ENCODE measurements around the gene AGT. TPM values are rescaled to one million over a fixed set of nuclear protein-coding genes. Genes with fewer than 3 reads are reported as not detected.

AGT gene
- polyA plus RNA-seq, 2 of the 4 experiments (the other 2 are of a cell fraction), result 0.06 to 0.18 TPM

- Histone ChIP-seq H3K27ac (no peak overlapping the region), H3K4me3 (no peak overlapping the region), H3K4me2 (no peak overlapping the region), H3K9me3 (no peaks in the 10 kb centered on the region), H3K4me1 (peaks cover 10% of the 10 kb centered on the region)
- FAIRE-seq (no peak), DNase-seq (ENCODE audit: low read depth in 1 of 2, low spot score in 1 of 2) (no peak), ATAC-seq (no peak)
- CTCF ChIA-PET, result no interaction called here
- 82% methylated on average over 1 of the region's 1 CpG for WGBS (ENCODE audit: missing lambda C conversion rate)
- POLR2A ChIA-PET, result no interaction called here
- no peak for TF ChIP-seq REST (IDR thresholded peaks at IDR 0.05)
- TF ChIP-seq CHD2 (IDR thresholded peaks at IDR 0.05; ENCODE audit: low read length, partially characterized antibody), result no peak
- no peak for TF ChIP-seq ELK1 (IDR thresholded peaks at IDR 0.05; ENCODE audit: low read depth, low read length)
- TF ChIP-seq JUN (IDR thresholded peaks at IDR 0.05), result no peak
- no peak for TF ChIP-seq JUNB (IDR thresholded peaks at IDR 0.05)
- no peak for TF ChIP-seq PHF8 (IDR thresholded peaks at IDR 0.05; ENCODE audit: borderline replicate concordance, low read depth)
Observed at GRCh38 chr1:230677200-230677599, 36.7 kb downstream of the AGT start.

GRCh38 chr1:230674581-230674980 lies 39.3 kb downstream of the AGT start:
- Histone ChIP-seq H3K27ac (no peak overlapping the region), H3K9me3 (no peaks in the 10 kb centered on the region), H3K4me1 (no peaks in the 10 kb centered on the region), H3K4me2 (no peak overlapping the region), H3K4me3 (no peak overlapping the region)
- FAIRE-seq (no peak), ATAC-seq (no peak), DNase-seq (ENCODE audit: low read depth in 1 of 2, low spot score in 1 of 2) (no peak)
- POLR2A ChIA-PET, result no interaction called here
- WGBS (ENCODE audit: missing lambda C conversion rate), result 98% methylated on average over 2 of the region's 2 CpGs
- CTCF ChIA-PET, result no interaction called here
- no peak for TF ChIP-seq BHLHE40 (IDR thresholded peaks at IDR 0.05; ENCODE audit: low read depth, low read length)
- no peak for TF ChIP-seq MAFK (IDR thresholded peaks at IDR 0.05; ENCODE audit: partially characterized antibody)
- no peak for TF ChIP-seq PHF8 (IDR thresholded peaks at IDR 0.05; ENCODE audit: borderline replicate concordance, low read depth)
- no peak for TF ChIP-seq ZFP36 (IDR thresholded peaks at IDR 0.05; ENCODE audit: borderline replicate concordance, partially characterized antibody)
- TF ChIP-seq CHD2 (IDR thresholded peaks at IDR 0.05; ENCODE audit: low read length, partially characterized antibody), result no peak
- no peak for TF ChIP-seq JUNB (IDR thresholded peaks at IDR 0.05)
- no peak for TF ChIP-seq FOSL2 (IDR thresholded peaks at IDR 0.05)
- TF ChIP-seq FOSL2 (CRISPR knock-in tag; IDR thresholded peaks at IDR 0.05), result no peak
- TF ChIP-seq CTCF (IDR thresholded peaks at IDR 0.05), result no peak
- TF ChIP-seq ZSCAN20 (CRISPR knock-in tag; IDR thresholded peaks at IDR 0.05), result no peak
- TF ChIP-seq REST (IDR thresholded peaks at IDR 0.05), result no peak
- TF ChIP-seq E2F6 (IDR thresholded peaks at IDR 0.05; ENCODE audit: borderline replicate concordance, low read depth), result no peak
- no peak for TF ChIP-seq HOXB13 (CRISPR knock-in tag; IDR thresholded peaks at IDR 0.05; ENCODE audit: low read depth)
- TF ChIP-seq RFX5 (IDR thresholded peaks at IDR 0.05), result no peak
- TF ChIP-seq HMGXB4 (CRISPR knock-in tag; IDR thresholded peaks at IDR 0.05; ENCODE audit: borderline replicate concordance), result no peak
- TF ChIP-seq EP300 (IDR thresholded peaks at IDR 0.05), result no peak
- no peak for TF ChIP-seq NFE2L2 (conservative IDR thresholded peaks at IDR 0.05; ENCODE audit: low read length)
- TF ChIP-seq POLR2A (IDR thresholded peaks at IDR 0.05; ENCODE audit: low read length), result no peak
- no peak for TF ChIP-seq EHMT2 (IDR thresholded peaks at IDR 0.05; ENCODE audit: low read depth)
- no peak for TF ChIP-seq ZC3H11A (IDR thresholded peaks at IDR 0.05)

Measured in A549 (cell line).